Activated CD8-positive, alpha-beta memory T cell treated with anti-CD3 and anti-CD28 coated beads, Interleukin-2, amount 50 U/mL, for 1 hour (primary cell): ENCODE data around the gene ALKBH3.

Experiments
- DNase-seq: peaks from one replicate; pipeline ENCODE4 v3.0.0-alpha.2; 2020; ENCODE audit errors: extremely low read depth

Gene ALKBH3

GRCh38 chr11:43894546-43894945 lies 13.9 kb downstream of the ALKBH3 start:
- no peak for DNase-seq

GRCh38 chr11:43895601-43896000 lies 15.0 kb downstream of the ALKBH3 start:
- no peak for DNase-seq

GRCh38 chr11:43898574-43898973 lies 17.9 kb downstream of the ALKBH3 start:
- no peak for DNase-seq

GRCh38 chr11:43899094-43899493 lies 18.5 kb downstream of the ALKBH3 start:
- DNase-seq, result no peak

GRCh38 chr11:43901551-43901950 lies 20.9 kb downstream of the ALKBH3 start:
- no peak for DNase-seq

- no peak for DNase-seq
Observed at GRCh38 chr11:43903078-43903477, 22.4 kb downstream of the ALKBH3 start.

- no peak for DNase-seq
Observed at GRCh38 chr11:43903969-43904368, 23.3 kb downstream of the ALKBH3 start.

GRCh38 chr11:43904742-43905535 lies 24.3 kb downstream of the ALKBH3 start:
- DNase-seq, result no peak

- no peak for DNase-seq
Observed at GRCh38 chr11:43905813-43906241, 25.2 kb downstream of the ALKBH3 start.

GRCh38 chr11:43907028-43907975 lies 26.7 kb downstream of the ALKBH3 start:
- DNase-seq, result no peak

- no peak for DNase-seq
Observed at GRCh38 chr11:43908191-43908590, 27.6 kb downstream of the ALKBH3 start.

GRCh38 chr11:43908683-43909082 lies 28.1 kb downstream of the ALKBH3 start:
- DNase-seq, result no peak

GRCh38 chr11:43913829-43914380 lies 33.3 kb downstream of the ALKBH3 start:
- no peak for DNase-seq

- no peak for DNase-seq
Observed at GRCh38 chr11:43914466-43914865, 33.8 kb downstream of the ALKBH3 start.

- DNase-seq, result no peak
Observed at GRCh38 chr11:43916621-43917020, 36.0 kb downstream of the ALKBH3 start.

- DNase-seq, result no peak
Observed at GRCh38 chr11:43917851-43918250, 37.2 kb downstream of the ALKBH3 start.

GRCh38 chr11:43918662-43919061 lies 38.0 kb downstream of the ALKBH3 start:
- DNase-seq, result no peak

- no peak for DNase-seq
Observed at GRCh38 chr11:43919852-43920597, 39.4 kb downstream of the ALKBH3 start.

GRCh38 chr11:43920598-43921419 lies 40.2 kb downstream of the ALKBH3 start:
- DNase-seq, result no peak

GRCh38 chr11:43921561-43922294 lies 41.1 kb downstream of the ALKBH3 start:
- no peak for DNase-seq
